HepG2 (cell line): ENCODE results near the gene MYH7. TPM values are rescaled to one million over a fixed set of nuclear protein-coding genes. Genes with fewer than 3 reads are reported as not detected.

Source experiments
- ATAC-seq: fragments of 200-7000 bp; cut with Tn5 transposase; 3 replicates; pipeline ENCODE4 v1.9.1; 2020; ENCODE audit warnings: mild to moderate bottlenecking, moderate library complexity
- BruUV-seq: library from RNA; stranded (reverse); fragments of 400-500 nt; replicated peaks from 2 replicates; lab custom pipeline; 2021; lab: Mats Ljungman, UMichigan
- CTCF ChIA-PET: fragments of 300-600 bp; formaldehyde crosslinking; extraction: SDS; loops from one replicate; lab custom pipeline; 2021; ENCODE audit warnings: low total read pairs, inconsistent platforms, low intra/inter-chr PET ratio; lab: Yijun Ruan, JAX
- POLR2A ChIA-PET: fragments of 350-600 bp; sonication (Branson Sonifier 250); formaldehyde crosslinking; loops from one replicate; lab custom pipeline; 2020; ENCODE audit warnings: antibody characterized with exemption, inconsistent platforms; lab: Yijun Ruan, JAX
- DNase-seq: peaks from one replicate; pipeline ENCODE4 v3.0.0-alpha.2; 2015; ENCODE audit warnings: low spot score
- FAIRE-seq: peaks from 3 replicates; lab custom pipeline; 2011; peaks lifted over from hg19 to GRCh38; lab: Jason Lieb, UNC
- H2AFZ ChIP-seq: one replicate; pipeline ENCODE4 v1.6.1; 2011; ENCODE audit warnings: low read length, inconsistent platforms
- H3K27ac ChIP-seq: fragments of 300-600 bp; 3 replicates; pipeline ENCODE4 v1.8.0; 2011; ENCODE audit warnings: mixed run types, mild to moderate bottlenecking, mixed read lengths, low read length, inconsistent platforms; ENCODE audit not compliant: insufficient read depth; ENCODE audit errors: extremely low read length
- H3K27me3 ChIP-seq, 2 experiments: fragments of 200-600 bp in 1 of 2; 2 replicates in 1 of 2; 3 replicates in 1 of 2; pipeline versions ENCODE4 v1.6.0 to v1.8.0; 2011; ENCODE audit warnings: low read length in 2 of 2, mild to moderate bottlenecking in 2 of 2, moderate library complexity in 2 of 2, inconsistent platforms in 1 of 2; ENCODE audit not compliant: insufficient read depth in 2 of 2, control insufficient read depth in 1 of 2
- H3K36me3 ChIP-seq, 2 experiments: fragments of 200-600 bp in 1 of 2; replicated peaks in 1 of 2; 2 replicates in 1 of 2; 3 replicates in 1 of 2; pipeline versions ENCODE4 v1.5.1 to v1.8.0; 2011; ENCODE audit warnings: low read length in 2 of 2, inconsistent platforms in 1 of 2; ENCODE audit not compliant: insufficient read depth in 2 of 2, control insufficient read depth in 1 of 2
- H3K4me1 ChIP-seq: 2 replicates; pipeline ENCODE4 v1.5.1; 2012; ENCODE audit warnings: low read length, inconsistent platforms; ENCODE audit not compliant: insufficient read depth
- H3K4me2 ChIP-seq: 2 replicates; pipeline ENCODE4 v1.6.0; 2011; ENCODE audit warnings: low read depth, low read length, inconsistent platforms
- H3K4me3 ChIP-seq, 3 experiments: fragments of 200-600 bp in 1 of 3; sonication (generic), shearing (Covaris generic) in 1 of 3; replicated peaks in 1 of 3; 2 replicates each; pipeline ENCODE4 v1.5.1; 2011 to 2016; ENCODE audit warnings: low read length in 3 of 3, inconsistent platforms in 2 of 3, low read depth in 2 of 3, mild to moderate bottlenecking in 2 of 3, control low read depth in 1 of 3, mixed read lengths in 1 of 3; ENCODE audit not compliant: insufficient read depth in 1 of 3
- H3K79me2 ChIP-seq: one replicate; pipeline ENCODE4 v1.6.1; 2011; ENCODE audit warnings: low read length, inconsistent platforms; ENCODE audit not compliant: insufficient read depth
- H3K9ac ChIP-seq: 2 replicates; pipeline ENCODE4 v1.6.0; 2011; ENCODE audit warnings: mild to moderate bottlenecking, low read depth, low read length, inconsistent platforms; ENCODE audit not compliant: insufficient read depth
- H3K9me3 ChIP-seq: 2 replicates; pipeline ENCODE4 v1.5.1; 2012; ENCODE audit warnings: mild to moderate bottlenecking, low read length
- H4K20me1 ChIP-seq: 2 replicates; pipeline ENCODE4 v1.6.0; 2011; ENCODE audit warnings: inconsistent platforms, mild to moderate bottlenecking, low read length, moderate library complexity; ENCODE audit not compliant: insufficient read depth
- HIC2 ChIP-seq: sonication (generic); formaldehyde crosslinking; IDR thresholded peaks from 2 replicates; pipeline ENCODE4 v1.9.0; 2022; ENCODE audit warnings: low read depth, missing genetic modification reagents
- HNRNPH1 ChIP-seq: fragments of 200-400 bp; formaldehyde crosslinking; optimal IDR thresholded peaks from 2 replicates; pipeline ENCODE3; 2017; ENCODE audit warnings: mild to moderate bottlenecking, low read depth, low read length
- JUND ChIP-seq: sonication (generic); formaldehyde crosslinking; IDR thresholded peaks from 2 replicates; pipeline ENCODE4 v1.8.0; 2022; ENCODE audit warnings: mild to moderate bottlenecking, missing genetic modification reagents
- KLF9 ChIP-seq: IDR thresholded peaks from 2 replicates; pipeline ENCODE4 v1.6.1; 2016; ENCODE audit warnings: low read depth
- MAFK ChIP-seq, 2 experiments: IDR thresholded peaks in 1 of 2; conservative IDR thresholded peaks in 1 of 2; 2 replicates each; pipeline ENCODE4 v1.6.1; 2011; ENCODE audit warnings: improper control_type of control experiment in 2 of 2, low read length in 2 of 2
- NFIC ChIP-seq: IDR thresholded peaks from 2 replicates; pipeline ENCODE4 v1.6.1; 2012; ENCODE audit warnings: mild to moderate bottlenecking, low read length, inconsistent platforms
- PPARG ChIP-seq: conservative IDR thresholded peaks from 2 replicates; pipeline ENCODE4 v1.6.1; 2016; ENCODE audit warnings: missing biosample characterization, missing genetic modification reagents
- RARA ChIP-seq: IDR thresholded peaks from 2 replicates; pipeline ENCODE4 v1.6.1; 2016; ENCODE audit warnings: missing genetic modification reagents, missing compliant biosample characterization
- SMAD1 ChIP-seq: sonication (generic); formaldehyde crosslinking; IDR thresholded peaks from 2 replicates; pipeline ENCODE4 v1.4.0; 2020; ENCODE audit warnings: missing genetic modification reagents, low read depth, mild to moderate bottlenecking, borderline replicate concordance
- SMARCC2 ChIP-seq: fragments of 450-650 bp; IDR thresholded peaks from 2 replicates; pipeline ENCODE4 v1.6.1; 2017; ENCODE audit warnings: antibody characterized with exemption, mild to moderate bottlenecking
- ZBTB37 ChIP-seq: sonication (generic); formaldehyde crosslinking; IDR thresholded peaks from 2 replicates; pipeline ENCODE4 v1.4.0; 2020; ENCODE audit warnings: mild to moderate bottlenecking, missing genetic modification reagents
- ZNF710 ChIP-seq: sonication (generic); formaldehyde crosslinking; IDR thresholded peaks from 2 replicates; pipeline ENCODE4 v1.5.0; 2020; ENCODE audit warnings: mild to moderate bottlenecking, missing genetic modification reagents, borderline replicate concordance
- ZNF772 ChIP-seq: sonication (generic); formaldehyde crosslinking; IDR thresholded peaks from 2 replicates; pipeline ENCODE4 v1.5.0; 2020; ENCODE audit warnings: mild to moderate bottlenecking, missing genetic modification reagents
- ZNF83 ChIP-seq: sonication (generic); formaldehyde crosslinking; IDR thresholded peaks from 2 replicates; pipeline ENCODE4 v1.4.0; 2020; ENCODE audit warnings: missing genetic modification reagents, mild to moderate bottlenecking, borderline replicate concordance
- ZXDC ChIP-seq: sonication (generic); formaldehyde crosslinking; IDR thresholded peaks from 2 replicates; pipeline ENCODE4 v1.5.0; 2020; ENCODE audit warnings: mild to moderate bottlenecking, missing genetic modification reagents
- WGBS: methylation state at CpG from one replicate; pipeline ENCODE4 v1.1.6; 2017; ENCODE audit warnings: low lambda C conversion rate; 5-methylcytosine and 5-hydroxymethylcytosine counted together
- in situ Hi-C: cut with HindIII; loops from 2 replicates; pipeline ENCODE4 v1.10.0; 2017; ENCODE audit warnings: low pct_unique_long_range_greater_than_20kb; ENCODE audit not compliant: extremely low pct_ligation_motif_present
- intact Hi-C: fragments of 100-400 bp; cut with micrococcal nuclease; formaldehyde crosslinking; loops from one replicate; pipeline ENCODE4 v1.10.0; 2022; ENCODE audit not compliant: unreplicated experiment
- polyA plus RNA-seq, 8 experiments: library from polyadenylated mRNA; depleted of rRNA in 3 of 8; stranded (reverse) in 7 of 8; unstranded in 1 of 8; fragments of >200 nt; fragmentation: Illumina TruSeq in 4 of 8; extraction: Trizol in 4 of 8; gene quantifications; 2 replicates each; pipeline versions ENCODE4 v1.2.1 to v1.2.3, GENCODE V29; 2011 to 2016; ENCODE audit warnings: low read depth in 4 of 8, missing spikeins in 1 of 8, mixed read lengths in 1 of 8; ENCODE audit not compliant: insufficient read depth in 1 of 8
- total RNA-seq, 5 experiments: library from RNA; depleted of rRNA; stranded (reverse); fragments of >200 nt; fragmentation: Illumina TruSeq; extraction: Trizol; gene quantifications; 2 replicates each; pipeline ENCODE4 v1.2.3, GENCODE V29; 2016; ENCODE audit warnings: low read depth in 1 of 5

The MYH7 gene
- total and polyA plus RNA-seq, 2 of the 13 experiments (the other 11 are each of a cell fraction or from before 2014, with no cell fraction given): 0.04 TPM; not detected in 1

- Histone ChIP-seq H3K4me2 (peak overlapping the region; percentile 34), H3K27ac (no peak overlapping the region), H2AFZ (no peak overlapping the region), H3K4me1 (peaks cover 32% of the 10 kb centered on the region), H3K9me3 (no peaks in the 10 kb centered on the region), H4K20me1 (no peaks in the 10 kb centered on the region), H3K79me2 (no peaks in the 10 kb centered on the region), H3K36me3 (no peaks in the 10 kb centered on the region), H3K9ac (no peak overlapping the region), H3K4me3 (no peak overlapping the region), H3K27me3 (no peaks in the 10 kb centered on the region)
- ATAC-seq (peak; percentile 97), DNase-seq (peak; percentile 96), FAIRE-seq (peak; percentile 67)
- intact Hi-C loops: loop anchor here (1.0 to 5.0 kb wide), 3 partner anchors 11 to 193 kb away; partner anchors contain the start of gene NGDN
- ChIA-PET CTCF (interaction anchor here (0.7 kb wide), 1 partner anchor 78 kb away, joined by 3 read pairs; no protein-coding TSS in a partner anchor), POLR2A (interaction anchor here (0.6 to 1.7 kb wide), 7 partner anchors 9 to 363 kb away, joined by 3 to 8 read pairs (median 4); partner anchors contain the start of genes ACIN1, C14orf119, NGDN and PABPN1)
- in situ Hi-C loops: no loop called here
- WGBS: 39% methylated on average over 5 of the region's 5 CpGs
- no TSS peak for BruUV-seq
- TF ChIP-seq PPARG (CRISPR knock-in tag): peak; percentile 13; the same call in 1 of the 2 replicates
- TF ChIP-seq ZNF710 (CRISPR knock-in tag): no peak
- no peak for TF ChIP-seq ZNF83
- peak; percentile 99 for TF ChIP-seq JUND (CRISPR knock-in tag)
- no peak for TF ChIP-seq NFIC
- TF ChIP-seq HNRNPH1: no peak
- TF ChIP-seq SMAD1 (CRISPR knock-in tag): no peak
- TF ChIP-seq ZNF772 (CRISPR knock-in tag): no peak
- TF ChIP-seq HIC2: no peak
- no peak for TF ChIP-seq ZBTB37
- TF ChIP-seq SMARCC2: peak; percentile 79
- no peak for TF ChIP-seq ZXDC (CRISPR knock-in tag)
- 0 out of 2 replicates have a peak, but pooled peaks have one; percentile 58 for TF ChIP-seq KLF9 (CRISPR knock-in tag)
- peak; percentile 60 to 67 for TF ChIP-seq MAFK (conservative IDR thresholded peaks at IDR 0.05 in 1 of 2, IDR thresholded peaks at IDR 0.05 in 1 of 2; ENCODE audit: low read length in 2 of 2)
- TF ChIP-seq RARA (CRISPR knock-in tag): peak; percentile 58; the same call in 1 of the 2 replicates
Observed at GRCh38 chr14:23457587-23458445, 22.4 kb upstream of the MYH7 start.
